CD4-positive, alpha-beta T cell treated with Interleukin-2 at 100 ng/mL for 4 hours (primary cell): ENCODE results near the gene LEKR1.
"Not testable (repeated sequence)": the region's sequence is repeated elsewhere in the genome, so short reads cannot be mapped to it uniquely, and the experiment has no call there.

Experiments used
- DNase-seq: peaks from one replicate; pipeline ENCODE4 v3.0.0-alpha.2; 2020; ENCODE audit warnings: low spot score

The LEKR1 gene

GRCh38 chr3:156826144-156826895 is at the start of gene LEKR1:
Gene LEKR1, plus strand, starts transcription at chr3:156826353. Its CDS starts 2,977 bp downstream, at chr3:156829330.
- DNase-seq: peak; percentile 59

GRCh38 chr3:156776871-156777270 is 49.3 kb upstream of the LEKR1 start:
- no peak for DNase-seq

- DNase-seq: no peak
Measured at GRCh38 chr3:156781310-156782230, 44.6 kb upstream of the LEKR1 start.

- no peak for DNase-seq
Measured at GRCh38 chr3:156782319-156782718, 43.8 kb upstream of the LEKR1 start.

- DNase-seq: no peak
Measured at GRCh38 chr3:156782921-156783320, 43.2 kb upstream of the LEKR1 start.

GRCh38 chr3:156787001-156787400 is 39.2 kb upstream of the LEKR1 start:
- no peak for DNase-seq

- no peak for DNase-seq
Measured at GRCh38 chr3:156787926-156788663, 38.1 kb upstream of the LEKR1 start.

- no peak for DNase-seq
Measured at GRCh38 chr3:156788846-156789245, 37.3 kb upstream of the LEKR1 start.

GRCh38 chr3:156790156-156790555 is 36.0 kb upstream of the LEKR1 start:
- no peak for DNase-seq

- no peak for DNase-seq
Measured at GRCh38 chr3:156792114-156792513, 34.0 kb upstream of the LEKR1 start.

GRCh38 chr3:156792536-156792935 is 33.6 kb upstream of the LEKR1 start:
- DNase-seq: no peak

GRCh38 chr3:156792945-156793344 is 33.2 kb upstream of the LEKR1 start:
- DNase-seq: no peak

- no peak for DNase-seq
Measured at GRCh38 chr3:156793400-156793799, 32.8 kb upstream of the LEKR1 start.

- DNase-seq: no peak
Measured at GRCh38 chr3:156793851-156794250, 32.3 kb upstream of the LEKR1 start.

GRCh38 chr3:156795890-156796481 is 30.2 kb upstream of the LEKR1 start:
- no peak for DNase-seq

GRCh38 chr3:156797368-156797767 is 28.8 kb upstream of the LEKR1 start:
- DNase-seq: no peak

GRCh38 chr3:156800287-156800686 is 25.9 kb upstream of the LEKR1 start:
- DNase-seq: not testable (repeated sequence)

- DNase-seq: no peak
Measured at GRCh38 chr3:156801746-156802145, 24.4 kb upstream of the LEKR1 start.

- no peak for DNase-seq
Measured at GRCh38 chr3:156802821-156803606, 23.1 kb upstream of the LEKR1 start.

- no peak for DNase-seq
Measured at GRCh38 chr3:156803952-156804741, 22.0 kb upstream of the LEKR1 start.
